Measurements from ENCODE around the gene DCP2. TPM values are rescaled to one million over a fixed set of nuclear protein-coding genes. Genes with fewer than 3 reads are reported as not detected.

DCP2 gene
- total RNA-seq, 8 experiments from 2014 or later, result 19.2 to 87.5 (median 28.0) TPM

GRCh38 chr5:113042491-113043243 is 66.1 kb downstream of the DCP2 start:
- in situ Hi-C loops (cut with MboI; ENCODE audit: low pct_unique_long_range_greater_than_20kb in 2 of 9, low sequenced_read_pairs in 9 of 9, unreplicated experiment in 9 of 9), result loop anchor here in 2 of 9 experiments (25.0 kb wide), 2 partner anchors 295 to 470 kb away; partner anchors contain the start of gene YTHDC2 (in 1 of the 2)
- WGBS, 10 experiments, result 50 to 100% (median 93%) methylated on average over 1 to 4 of the region's 4 CpGs

GRCh38 chr5:113043491-113043931 is 66.9 kb downstream of the DCP2 start:
- Histone ChIP-seq H3K4me3 (no peak overlapping the region), H3K27ac (no peak overlapping the region), H3K4me1 (replicated peaks in 1 of 2) (peaks cover 9 to 13% of the 10 kb centered on the region in 2 donors)
- WGBS, 10 experiments, result 30 to 90% (median 75%) methylated on average over 1 to 9 of the region's 16 CpGs; no CpG with 5 or more reads in 4 of the 10 experiments
- in situ Hi-C loops (cut with MboI; ENCODE audit: low pct_unique_long_range_greater_than_20kb in 2 of 9, low sequenced_read_pairs in 9 of 9, unreplicated experiment in 9 of 9), result loop anchor here in 2 of 9 experiments (25.0 kb wide), 2 partner anchors 294 to 469 kb away; partner anchors contain the start of gene YTHDC2 (in 1 of the 2)
- peak in 6 of 8 experiments; percentile 52 to 92 (median 80) for ATAC-seq (replicated peaks in 6 of 8)

More at GRCh38 chr5:113042491-113043243, 66.1 kb downstream of the DCP2 start:
- no peak overlapping the region for H3K4me3 ChIP-seq
- no peak for ATAC-seq (replicated peaks in 6 of 8)
- H3K27ac ChIP-seq, result no peak overlapping the region
- peaks cover 9 to 13% of the 10 kb centered on the region in 2 donors for H3K4me1 ChIP-seq (replicated peaks in 1 of 2)

- in situ Hi-C loops (cut with MboI; ENCODE audit: low pct_unique_long_range_greater_than_20kb in 2 of 9, low sequenced_read_pairs in 9 of 9, unreplicated experiment in 9 of 9), result loop anchor here in 2 of 9 experiments (25.0 kb wide), 2 partner anchors 292 to 467 kb away; partner anchors contain the start of gene YTHDC2 (in 1 of the 2)
- ATAC-seq (replicated peaks in 6 of 8), result no peak
- WGBS, 10 experiments, result 76 to 100% (median 92%) methylated on average over 1 to 8 of the region's 11 CpGs; no CpG with 5 or more reads in 1 of the 10 experiments
Observed at GRCh38 chr5:113044776-113045465, 68.3 kb downstream of the DCP2 start.

GRCh38 chr5:113047234-113047633 is 70.6 kb downstream of the DCP2 start:
- peak in 4 of 8 experiments; percentile 5 to 61 (median 21) for ATAC-seq (replicated peaks in 6 of 8)
- H3K27ac ChIP-seq, result no peak overlapping the region
- peaks cover 0 to 2% of the 10 kb centered on the region in 2 donors for H3K4me1 ChIP-seq (replicated peaks in 1 of 2)
- no peak overlapping the region for H3K4me3 ChIP-seq
- 80 to 100% (median 92%) methylated on average over 1 to 2 of the region's 2 CpGs; no CpG with 5 or more reads in 6 of the 10 experiments for WGBS, 10 experiments
- in situ Hi-C loops (cut with MboI; ENCODE audit: low pct_unique_long_range_greater_than_20kb in 2 of 9, low sequenced_read_pairs in 9 of 9, unreplicated experiment in 9 of 9), result loop anchor here in 2 of 9 experiments (25.0 kb wide), 2 partner anchors 290 to 465 kb away; partner anchors contain the start of gene YTHDC2 (in 1 of the 2)

More at GRCh38 chr5:113044776-113045465, 68.3 kb downstream of the DCP2 start:
- Histone ChIP-seq H3K4me3 (no peak overlapping the region), H3K27ac (no peak overlapping the region), H3K4me1 (replicated peaks in 1 of 2) (peaks cover 0 to 10% of the 10 kb centered on the region in 2 donors)

GRCh38 chr5:113047733-113048652 is 71.4 kb downstream of the DCP2 start:
- Histone ChIP-seq H3K4me1 (replicated peaks in 1 of 2) (peaks cover 0 to 2% of the 10 kb centered on the region in 2 donors), H3K27ac (no peak overlapping the region), H3K4me3 (no peak overlapping the region)
- 79 to 100% (median 95%) methylated on average over 1 to 7 of the region's 11 CpGs; no CpG with 5 or more reads in 1 of the 10 experiments for WGBS, 10 experiments
- ATAC-seq (replicated peaks in 6 of 8), result no peak
- in situ Hi-C loops (cut with MboI; ENCODE audit: low pct_unique_long_range_greater_than_20kb in 2 of 9, low sequenced_read_pairs in 9 of 9, unreplicated experiment in 9 of 9), result loop anchor here in 2 of 9 experiments (25.0 kb wide), 2 partner anchors 289 to 464 kb away; partner anchors contain the start of gene YTHDC2 (in 1 of the 2)

GRCh38 chr5:113048931-113049330 is 72.3 kb downstream of the DCP2 start:
- WGBS, 10 experiments, result 83 to 100% (median 91%) methylated on average over 1 to 9 of the region's 10 CpGs; no CpG with 5 or more reads in 4 of the 10 experiments
- ATAC-seq (replicated peaks in 6 of 8), result no peak
- no peak overlapping the region for H3K4me3 ChIP-seq
- H3K4me1 ChIP-seq (replicated peaks in 1 of 2), result no peaks in the 10 kb centered on the region
- in situ Hi-C loops (cut with MboI; ENCODE audit: low pct_unique_long_range_greater_than_20kb in 2 of 9, low sequenced_read_pairs in 9 of 9, unreplicated experiment in 9 of 9), result loop anchor here in 2 of 9 experiments (25.0 kb wide), 2 partner anchors 288 to 463 kb away; partner anchors contain the start of gene YTHDC2 (in 1 of the 2)
- H3K27ac ChIP-seq, result no peak overlapping the region

- no peak overlapping the region for H3K4me3 ChIP-seq
- in situ Hi-C loops (cut with MboI; ENCODE audit: low pct_unique_long_range_greater_than_20kb in 2 of 9, low sequenced_read_pairs in 9 of 9, unreplicated experiment in 9 of 9), result no loop called here
- 0 to 81% (median 47%) methylated on average over 1 to 7 of the region's 9 CpGs; no CpG with 5 or more reads in 1 of the 10 experiments for WGBS, 10 experiments
- H3K4me1 ChIP-seq (replicated peaks in 1 of 2), result no peaks in the 10 kb centered on the region
- peak in 3 of 8 experiments; percentile 19 to 86 (median 72) for ATAC-seq (replicated peaks in 6 of 8)
- H3K27ac ChIP-seq, result no peak overlapping the region
Observed at GRCh38 chr5:113050721-113051382, 74.3 kb downstream of the DCP2 start.

GRCh38 chr5:113052041-113052795 is 75.6 kb downstream of the DCP2 start:
- ATAC-seq (replicated peaks in 6 of 8), result no peak
- WGBS, 10 experiments, result 60 to 100% (median 93%) methylated on average over 1 to 5 of the region's 10 CpGs; no CpG with 5 or more reads in 1 of the 10 experiments
- H3K4me3 ChIP-seq, result no peak overlapping the region
- no peak overlapping the region for H3K27ac ChIP-seq
- in situ Hi-C loops (cut with MboI; ENCODE audit: low pct_unique_long_range_greater_than_20kb in 2 of 9, low sequenced_read_pairs in 9 of 9, unreplicated experiment in 9 of 9), result no loop called here
- H3K4me1 ChIP-seq (replicated peaks in 1 of 2), result peaks cover 5% of the 10 kb centered on the region in 2 donors

- Histone ChIP-seq H3K4me1 (replicated peaks in 1 of 2) (peaks cover 16 to 19% of the 10 kb centered on the region in 2 donors), H3K4me3 (no peak overlapping the region), H3K27ac (no peak overlapping the region)
- in situ Hi-C loops (cut with MboI; ENCODE audit: low pct_unique_long_range_greater_than_20kb in 2 of 9, low sequenced_read_pairs in 9 of 9, unreplicated experiment in 9 of 9), result no loop called here
- 60 to 98% (median 94%) methylated on average over 2 to 6 of the region's 9 CpGs; no CpG with 5 or more reads in 2 of the 10 experiments for WGBS, 10 experiments
- ATAC-seq (replicated peaks in 6 of 8), result no peak
Observed at GRCh38 chr5:113053511-113053995, 77.0 kb downstream of the DCP2 start.

- in situ Hi-C loops (cut with MboI; ENCODE audit: low pct_unique_long_range_greater_than_20kb in 2 of 9, low sequenced_read_pairs in 9 of 9, unreplicated experiment in 9 of 9), result no loop called here
- peaks cover 26 to 30% of the 10 kb centered on the region in 2 donors for H3K4me1 ChIP-seq (replicated peaks in 1 of 2)
- no peak overlapping the region for H3K4me3 ChIP-seq
- WGBS, 10 experiments, result 93 to 100% (median 100%) methylated on average over 1 to 5 of the region's 11 CpGs; no CpG with 5 or more reads in 3 of the 10 experiments
- no peak for ATAC-seq (replicated peaks in 6 of 8)
- no peak overlapping the region for H3K27ac ChIP-seq
Observed at GRCh38 chr5:113054899-113055298, 78.3 kb downstream of the DCP2 start.

- in situ Hi-C loops (cut with MboI; ENCODE audit: low pct_unique_long_range_greater_than_20kb in 2 of 9, low sequenced_read_pairs in 9 of 9, unreplicated experiment in 9 of 9), result no loop called here
- Histone ChIP-seq H3K4me1 (replicated peaks in 1 of 2) (peaks cover 42 to 50% of the 10 kb centered on the region in 2 donors), H3K4me3 (no peak overlapping the region), H3K27ac (peak overlapping the region; percentile 57 to 68)
- 72 to 100% (median 84%) methylated on average over 1 to 5 of the region's 5 CpGs; no CpG with 5 or more reads in 4 of the 10 experiments for WGBS, 10 experiments
- ATAC-seq (replicated peaks in 6 of 8), result no peak
Observed at GRCh38 chr5:113056988-113057387, 80.4 kb downstream of the DCP2 start.

All from motor neuron (in vitro differentiated cells).